GM21381 (cell line): ENCODE data around the gene SMO.
"Not testable (repeated sequence)": the region's sequence is repeated elsewhere in the genome, so short reads cannot be mapped to it uniquely, and the experiment has no call there.

Source experiments
- ATAC-seq: cut with Tn5 transposase; IDR thresholded peaks from one replicate; pipeline ENCODE4 v1.9.1; 2021; ENCODE audit warnings: mild to moderate bottlenecking, moderate library complexity; ENCODE audit not compliant: unreplicated experiment

Gene SMO

DNA sequence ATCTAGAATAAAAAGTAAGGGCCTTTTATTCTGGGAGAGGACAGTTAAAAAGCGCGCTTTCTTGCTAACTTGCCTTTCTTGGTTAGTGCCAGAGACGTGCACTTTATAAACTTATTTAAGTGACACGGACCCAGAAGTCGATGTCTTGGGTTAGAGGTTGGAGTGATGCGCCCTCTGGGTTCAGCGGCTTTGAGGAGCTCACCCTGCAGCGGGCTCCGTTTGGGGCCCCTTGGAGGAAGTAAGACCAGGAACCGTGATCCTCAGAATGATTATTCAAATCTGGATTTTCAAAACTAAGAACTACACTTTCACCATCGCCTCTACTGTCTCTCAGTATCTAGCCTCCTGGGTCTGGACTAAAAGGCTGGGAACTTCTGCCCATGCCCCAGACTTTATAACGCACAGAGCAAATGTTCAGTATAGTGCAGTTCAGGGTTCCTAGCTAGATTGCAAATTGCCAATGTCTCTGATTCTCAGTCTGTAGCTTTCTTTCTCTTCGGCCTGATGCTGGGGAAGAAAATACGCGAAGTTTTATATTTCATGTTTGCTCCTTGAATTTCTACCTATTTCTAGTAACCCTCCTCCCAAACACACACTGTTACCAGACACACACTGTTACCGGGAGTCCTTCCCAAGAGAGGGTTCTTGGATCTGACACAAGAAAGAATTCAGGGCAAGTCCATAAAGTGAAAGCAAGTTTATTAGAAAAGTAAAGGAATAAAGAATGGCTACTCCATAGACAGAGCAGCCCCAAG lies 18.6 kb upstream of the SMO start:
- peak; percentile 49 for ATAC-seq

DNA sequence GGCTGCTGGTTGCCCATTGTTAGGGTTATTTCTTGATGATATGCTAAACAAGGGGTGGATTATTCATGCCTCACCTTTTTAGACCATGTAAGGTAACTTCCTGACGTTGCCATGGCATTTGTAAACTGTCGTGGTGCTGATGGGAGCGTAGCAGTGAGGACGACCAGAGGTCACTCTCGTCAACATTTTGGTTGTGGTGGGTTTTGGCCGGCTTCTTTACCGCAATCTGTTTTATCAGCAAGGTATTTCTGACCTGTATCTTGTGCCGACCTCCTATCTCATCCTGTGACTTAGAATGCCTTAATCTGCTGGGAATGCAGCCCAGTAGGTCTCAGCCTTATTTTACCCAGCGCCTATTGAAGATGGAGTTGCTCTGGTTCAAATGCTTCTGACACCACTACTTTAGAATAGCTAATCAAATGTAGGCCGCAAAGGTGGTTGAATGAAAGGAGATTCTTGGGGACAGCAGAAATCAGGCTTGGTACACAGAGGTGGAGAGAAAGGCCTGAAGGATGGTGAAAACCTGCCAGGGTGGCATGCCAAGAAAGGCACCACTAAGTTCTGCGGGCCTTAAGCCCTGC lies 17.9 kb upstream of the SMO start:
- ATAC-seq: no peak

DNA sequence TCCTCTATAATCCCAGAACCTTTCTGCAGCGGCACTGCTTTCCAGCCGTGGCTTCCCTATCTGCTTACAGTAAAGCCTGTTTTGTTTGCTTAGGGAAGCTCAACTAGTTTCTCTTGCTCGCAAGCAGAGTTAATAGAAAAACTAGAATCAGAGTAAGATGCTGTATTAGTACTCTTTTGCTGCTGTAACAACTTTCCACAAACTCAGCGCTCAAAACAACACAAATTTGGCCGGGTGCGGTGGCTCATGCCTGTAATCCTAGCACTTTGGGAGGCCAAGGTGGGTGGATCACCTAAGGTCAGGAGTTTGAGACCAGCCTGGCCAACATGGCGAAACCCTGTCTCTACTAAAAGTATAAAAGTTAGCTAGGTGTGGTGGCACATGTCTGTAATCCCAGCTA lies 14.6 kb upstream of the SMO start:
- ATAC-seq: not testable (repeated sequence)

DNA sequence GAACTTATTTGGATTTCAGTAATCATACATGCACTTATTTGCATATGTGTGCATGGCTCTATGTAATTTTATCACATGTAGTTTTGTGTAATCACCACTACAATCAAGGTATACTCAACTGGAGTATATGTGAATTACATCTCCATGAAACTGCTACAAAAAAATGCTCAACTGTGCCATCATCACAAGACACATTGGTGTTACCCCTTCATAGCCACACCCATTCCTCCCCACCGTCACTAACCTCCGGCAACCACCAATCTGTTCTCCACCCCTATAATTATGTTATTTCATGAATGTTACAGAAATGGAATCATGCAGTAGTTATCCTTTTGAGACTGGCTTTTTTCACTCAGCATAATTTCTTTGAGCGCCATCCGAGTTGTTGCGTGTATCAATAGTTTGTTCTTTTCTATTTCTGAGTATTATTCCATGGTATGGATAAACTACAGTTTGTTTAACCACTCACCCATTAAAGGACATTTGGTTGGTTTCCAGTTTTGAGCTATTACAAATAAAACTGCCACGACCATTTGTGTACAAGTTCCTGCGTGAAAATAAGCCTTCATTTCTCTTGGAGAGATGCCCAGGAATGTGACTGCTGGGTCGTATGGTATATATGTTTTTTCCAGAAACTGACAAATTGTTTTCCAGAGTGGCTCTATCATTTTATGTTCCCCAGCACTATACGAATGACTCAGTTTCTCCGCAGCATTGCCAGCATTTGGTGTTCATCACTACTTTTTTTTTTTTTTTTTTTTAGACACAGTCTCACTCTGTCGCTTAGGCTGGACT lies 11.3 kb upstream of the SMO start:
- ATAC-seq: no peak

DNA sequence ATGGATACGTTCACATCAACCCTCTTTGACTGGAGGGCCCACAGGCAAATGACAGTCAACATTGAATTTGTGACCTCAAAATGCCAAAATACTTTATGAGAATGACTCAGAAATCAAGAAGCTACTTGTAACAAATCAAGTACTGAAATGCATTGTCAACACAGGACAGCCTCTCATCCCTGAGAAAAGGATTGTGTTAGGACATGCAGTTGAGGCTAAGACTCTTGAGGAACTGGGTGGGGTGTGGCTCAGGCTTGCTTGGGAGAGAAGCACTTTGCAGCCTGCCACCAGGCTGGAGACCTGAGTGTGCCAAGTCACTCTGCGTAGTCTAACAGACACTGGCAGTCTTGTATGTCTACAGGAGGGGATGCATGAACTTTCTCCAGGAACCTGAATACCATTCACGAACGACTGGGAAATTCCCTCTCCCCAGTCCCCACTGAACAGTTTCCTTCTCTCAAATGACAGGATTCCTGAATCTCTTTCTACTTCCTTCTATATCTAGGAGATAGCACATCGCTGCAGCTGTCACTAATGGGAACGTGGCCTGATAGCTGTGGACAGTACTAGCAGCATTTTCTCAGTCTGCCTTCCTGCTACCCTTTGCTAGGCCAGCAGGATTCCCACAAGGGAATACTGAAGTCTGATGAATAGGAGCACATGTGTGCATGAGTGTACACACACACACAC lies 3.3 kb upstream of the SMO start:
- ATAC-seq: no peak

DNA sequence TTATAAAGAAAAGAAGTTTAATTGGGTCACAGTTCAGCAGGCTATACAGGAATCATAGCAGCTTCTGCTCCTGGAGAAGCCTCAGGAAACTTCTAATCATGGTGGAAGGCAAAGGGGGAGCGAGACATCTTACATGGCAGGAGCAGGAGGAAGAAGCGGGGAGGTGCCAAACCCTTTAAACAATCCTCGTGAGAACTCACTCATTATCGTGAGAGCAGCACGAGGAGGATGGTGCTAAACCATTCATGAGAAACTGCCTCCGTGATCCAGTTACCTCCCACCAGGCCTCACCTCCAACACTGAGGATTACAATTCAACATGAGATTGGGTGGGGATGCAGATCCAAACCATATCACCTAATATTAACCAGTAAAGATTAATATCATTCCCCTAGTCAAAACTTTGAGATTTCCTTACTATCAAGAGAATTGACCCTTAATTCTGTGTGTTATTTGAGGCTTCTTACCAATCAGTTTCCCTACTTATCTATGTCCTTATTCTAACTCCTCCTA lies 1.6 kb upstream of the SMO start:
- ATAC-seq: no peak

DNA sequence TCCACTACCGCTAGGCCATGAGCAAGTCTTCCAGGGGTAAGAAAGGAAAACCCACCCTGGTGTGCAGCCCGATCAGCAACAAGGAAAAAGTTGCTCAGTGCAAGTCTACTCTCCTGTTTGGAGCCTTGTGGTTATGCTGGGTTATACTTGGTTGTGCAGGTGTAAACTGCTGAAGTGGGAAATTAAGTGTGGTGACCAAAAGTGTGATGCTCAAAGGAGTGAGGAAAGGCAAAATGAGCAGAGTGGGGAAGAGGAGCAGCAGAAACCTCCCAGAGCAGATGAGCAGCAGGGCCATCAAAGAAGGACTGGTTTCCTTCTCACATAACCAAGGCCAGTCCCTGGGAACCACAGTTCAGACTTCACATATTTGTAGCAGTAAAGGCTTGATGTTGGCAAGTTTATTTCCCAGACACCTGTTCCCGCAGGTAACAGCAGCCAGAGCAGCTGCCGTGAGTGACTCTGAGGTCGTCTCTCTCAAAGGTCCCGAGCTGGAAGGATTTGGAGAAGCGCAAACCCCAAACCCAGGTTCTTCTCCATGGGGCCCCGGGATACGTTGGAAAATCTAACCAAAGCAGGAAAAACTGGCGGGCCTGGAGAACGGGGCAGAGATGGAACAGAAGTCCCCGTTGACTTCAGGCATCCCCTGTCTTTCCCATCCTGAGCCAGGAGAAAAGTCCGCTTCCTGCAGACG lies 607 bp upstream of the SMO start:
- ATAC-seq: no peak

DNA sequence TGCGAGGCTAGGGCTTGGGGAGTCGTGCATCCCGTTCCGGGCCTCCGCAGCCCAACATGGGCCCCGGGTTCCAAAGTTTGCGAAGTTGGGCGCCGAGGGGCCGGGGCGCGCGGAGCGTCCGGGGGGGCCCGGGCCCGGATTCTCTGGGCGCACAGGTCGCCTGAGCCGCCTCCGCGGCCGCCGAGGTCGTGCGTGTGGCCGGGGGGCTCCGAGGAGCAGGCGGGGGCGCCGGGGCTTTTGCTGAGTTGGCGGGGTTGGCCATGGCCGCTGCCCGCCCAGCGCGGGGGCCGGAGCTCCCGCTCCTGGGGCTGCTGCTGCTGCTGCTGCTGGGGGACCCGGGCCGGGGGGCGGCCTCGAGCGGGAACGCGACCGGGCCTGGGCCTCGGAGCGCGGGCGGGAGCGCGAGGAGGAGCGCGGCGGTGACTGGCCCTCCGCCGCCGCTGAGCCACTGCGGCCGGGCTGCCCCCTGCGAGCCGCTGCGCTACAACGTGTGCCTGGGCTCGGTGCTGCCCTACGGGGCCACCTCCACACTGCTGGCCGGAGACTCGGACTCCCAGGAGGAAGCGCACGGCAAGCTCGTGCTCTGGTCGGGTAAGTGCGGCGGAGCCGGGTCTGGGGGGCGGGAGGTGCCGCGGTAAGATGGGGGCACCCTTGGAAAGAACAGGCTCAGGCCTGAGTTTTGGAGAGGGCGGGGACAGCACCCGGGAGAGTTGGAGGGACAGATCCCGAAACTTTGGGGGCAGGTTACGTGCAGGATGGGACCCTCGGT lies 643 bp downstream of the SMO start:
- ATAC-seq: no peak

DNA sequence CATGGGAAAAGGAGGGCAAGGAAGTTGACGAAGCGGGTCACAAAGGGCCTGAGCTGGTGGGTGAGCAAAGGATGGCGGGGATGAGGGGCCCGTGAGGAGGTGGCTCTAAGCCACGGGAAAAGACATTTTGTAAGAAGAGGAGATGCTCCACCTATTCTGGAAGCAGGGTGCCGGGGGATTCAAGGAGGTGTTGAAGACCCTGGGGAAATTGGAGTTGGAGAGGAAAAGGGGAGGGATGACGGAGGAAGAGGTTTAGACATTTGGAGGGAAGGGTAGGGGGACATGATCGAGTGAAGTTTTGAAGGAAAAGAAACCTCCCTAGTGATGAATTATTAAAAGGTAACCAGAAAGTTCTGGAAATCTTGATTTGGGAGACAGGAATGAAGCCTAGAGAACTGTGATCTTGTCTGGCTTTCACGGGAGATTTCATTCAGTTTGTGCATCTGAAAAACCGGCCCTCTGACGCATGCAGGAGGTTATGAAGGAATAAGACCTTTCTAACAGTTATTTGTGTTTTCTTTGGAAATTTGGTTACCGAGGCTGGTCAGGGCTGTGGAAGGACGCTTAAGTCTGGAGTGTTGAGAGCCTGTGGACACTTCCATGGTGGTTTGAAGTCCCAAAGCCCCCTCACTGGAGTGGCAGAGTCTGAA lies 1.4 kb downstream of the SMO start:
- ATAC-seq: no peak

DNA sequence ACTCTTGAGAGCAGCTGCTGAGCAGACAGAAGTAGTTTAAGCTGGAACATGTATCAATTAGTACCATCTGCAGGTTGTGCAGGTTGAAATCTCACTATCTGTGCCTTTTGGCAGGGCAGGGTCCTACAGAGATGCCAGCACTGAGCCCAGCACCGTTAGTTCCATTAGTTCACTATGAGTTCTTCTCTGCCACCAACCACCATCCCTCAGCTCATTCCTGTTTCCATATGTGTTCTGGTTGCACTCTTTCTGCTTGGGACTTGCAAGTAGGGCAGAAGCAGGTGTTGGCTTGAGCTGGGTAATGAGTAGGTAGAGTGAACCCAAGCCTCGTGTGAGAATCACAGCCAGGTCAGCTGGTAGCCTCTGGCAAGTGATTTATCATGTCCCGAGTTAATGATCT lies 2.8 kb downstream of the SMO start:
- ATAC-seq: no peak

DNA sequence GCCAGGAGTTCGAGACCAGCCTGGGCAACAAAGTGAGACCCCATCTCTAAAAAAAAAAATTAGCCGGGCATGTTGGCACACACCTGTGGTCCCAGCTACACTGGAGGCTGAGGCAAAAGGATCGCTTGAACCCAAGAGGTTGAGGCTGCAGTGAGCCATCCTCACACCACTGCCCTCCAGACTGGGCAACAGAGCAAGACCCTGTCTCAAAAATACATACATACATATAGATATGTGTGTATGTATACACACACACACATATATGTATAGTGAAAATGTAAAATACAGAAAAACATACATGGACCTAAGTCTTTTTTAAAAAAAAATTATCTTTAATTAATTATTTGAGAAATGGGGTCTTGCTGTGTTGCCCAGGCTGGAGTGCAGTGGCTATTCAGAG lies 5.5 kb downstream of the SMO start:
- ATAC-seq: no peak

DNA sequence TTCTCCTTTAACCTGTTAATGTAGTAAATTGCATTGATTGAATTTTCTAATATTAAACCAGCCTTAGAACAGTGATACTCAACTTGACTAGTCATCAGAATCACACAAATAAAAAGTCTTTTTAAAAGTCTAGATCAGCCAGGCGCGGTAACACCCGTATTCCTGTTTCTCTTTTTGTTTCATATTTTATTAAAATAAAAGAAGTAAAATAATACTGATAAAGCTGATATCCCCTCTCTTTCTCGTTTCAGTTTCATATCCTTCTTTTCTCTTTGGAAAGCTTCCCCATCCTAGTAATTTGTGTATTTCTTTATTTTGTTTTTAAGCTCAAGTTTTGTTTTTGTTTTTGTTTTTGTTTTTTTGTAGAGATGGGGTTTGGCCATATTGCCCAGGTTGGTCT lies 9.3 kb downstream of the SMO start:
- ATAC-seq: no peak

DNA sequence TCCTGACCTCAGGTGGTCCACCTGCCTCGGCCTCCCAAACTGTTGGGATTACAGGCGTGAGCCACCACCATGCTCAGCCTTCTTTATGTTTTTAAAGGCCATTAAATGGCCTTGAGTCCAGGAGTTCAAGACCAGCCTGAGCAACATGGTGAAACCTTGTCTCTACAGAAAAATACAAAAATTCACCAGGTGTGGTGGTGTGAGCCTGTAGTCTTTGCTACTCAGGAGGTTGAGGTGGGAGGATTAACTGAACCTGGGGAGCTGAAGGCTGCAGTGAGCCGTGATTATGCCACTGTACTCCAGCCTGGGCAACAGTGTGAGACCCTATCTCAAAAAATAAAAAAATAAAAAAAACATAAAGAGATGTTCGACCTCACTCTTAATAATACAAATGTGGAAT lies 11.0 kb downstream of the SMO start:
- no peak for ATAC-seq

DNA sequence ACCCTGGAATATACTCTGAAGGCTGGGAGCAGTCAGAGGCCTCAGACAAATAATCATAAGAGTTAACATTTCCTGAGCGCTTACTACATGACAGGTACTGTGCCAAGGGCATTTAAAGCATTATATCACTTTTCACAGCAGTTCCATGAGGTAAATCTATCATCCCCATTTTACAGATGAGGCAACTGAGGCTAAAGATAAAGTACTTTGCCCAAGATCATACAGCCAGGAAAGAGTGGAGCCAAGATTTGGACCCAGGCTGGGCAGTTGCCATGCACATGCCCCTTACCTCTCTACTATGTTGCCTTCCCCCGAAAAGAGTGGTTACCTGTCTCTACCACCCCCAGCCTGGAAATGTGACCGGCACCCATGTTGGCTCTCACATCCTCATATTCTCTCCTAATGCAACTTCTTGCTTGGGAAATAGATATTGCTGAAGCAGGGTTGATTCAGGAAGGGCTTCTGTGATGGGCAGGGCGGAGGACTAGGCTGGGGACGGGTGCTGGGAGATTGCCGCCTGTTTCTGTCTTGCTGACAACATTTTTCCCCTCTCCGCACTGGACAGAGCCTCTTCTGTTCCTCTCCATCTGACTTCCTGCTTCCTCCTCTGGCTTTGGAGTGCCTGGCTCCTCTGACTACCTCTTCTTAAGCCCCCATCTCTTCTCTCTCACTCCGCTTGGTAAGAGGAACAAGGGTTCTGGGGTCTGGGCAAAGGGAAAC lies 13.8 kb downstream of the SMO start:
- no peak for ATAC-seq

DNA sequence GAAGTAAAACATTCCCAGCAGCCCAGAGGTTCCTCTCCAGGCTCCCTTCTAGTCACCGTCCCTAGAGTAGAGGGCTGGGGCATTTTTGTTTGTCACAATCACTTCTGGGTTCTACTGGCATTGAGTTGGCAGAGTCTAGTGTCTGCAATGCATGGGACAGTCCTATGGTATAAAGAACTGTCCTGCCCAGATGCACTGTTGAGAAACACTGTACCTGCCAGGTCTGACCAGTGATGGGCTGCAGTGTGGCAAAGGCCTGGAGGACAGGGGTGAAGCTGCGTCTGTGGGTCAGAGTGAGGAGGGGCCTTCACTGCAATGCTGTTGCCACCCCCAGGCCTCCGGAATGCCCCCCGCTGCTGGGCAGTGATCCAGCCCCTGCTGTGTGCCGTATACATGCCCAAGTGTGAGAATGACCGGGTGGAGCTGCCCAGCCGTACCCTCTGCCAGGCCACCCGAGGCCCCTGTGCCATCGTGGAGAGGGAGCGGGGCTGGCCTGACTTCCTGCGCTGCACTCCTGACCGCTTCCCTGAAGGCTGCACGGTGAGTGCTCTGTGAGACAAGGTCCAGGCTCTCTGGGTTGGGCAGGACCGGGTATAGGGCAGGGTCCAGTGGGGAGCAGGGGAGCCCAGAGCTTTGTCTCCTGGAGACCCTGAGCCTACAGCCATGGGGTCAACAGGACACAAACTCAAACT lies 14.8 kb downstream of the SMO start:
- no peak for ATAC-seq

DNA sequence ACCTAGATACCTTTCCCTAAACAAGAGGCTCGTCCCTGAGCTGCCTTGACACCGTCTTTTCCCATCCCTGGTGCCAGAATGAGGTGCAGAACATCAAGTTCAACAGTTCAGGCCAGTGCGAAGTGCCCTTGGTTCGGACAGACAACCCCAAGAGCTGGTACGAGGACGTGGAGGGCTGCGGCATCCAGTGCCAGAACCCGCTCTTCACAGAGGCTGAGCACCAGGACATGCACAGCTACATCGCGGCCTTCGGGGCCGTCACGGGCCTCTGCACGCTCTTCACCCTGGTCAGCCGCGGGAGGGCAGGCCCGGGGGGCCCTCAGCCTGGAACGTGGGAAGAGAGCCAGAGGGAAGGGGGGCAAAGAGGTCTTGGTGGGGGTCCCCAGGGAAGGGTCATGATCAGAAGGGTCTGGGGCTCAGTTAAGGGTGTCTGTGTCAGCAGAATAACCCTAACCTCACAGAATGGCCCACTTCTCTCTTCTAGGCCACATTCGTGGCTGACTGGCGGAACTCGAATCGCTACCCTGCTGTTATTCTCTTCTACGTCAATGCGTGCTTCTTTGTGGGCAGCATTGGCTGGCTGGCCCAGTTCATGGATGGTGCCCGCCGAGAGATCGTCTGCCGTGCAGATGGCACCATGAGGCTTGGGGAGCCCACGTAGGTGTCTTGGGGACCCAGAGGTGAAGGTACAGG lies 16.8 kb downstream of the SMO start:
- ATAC-seq: no peak

DNA sequence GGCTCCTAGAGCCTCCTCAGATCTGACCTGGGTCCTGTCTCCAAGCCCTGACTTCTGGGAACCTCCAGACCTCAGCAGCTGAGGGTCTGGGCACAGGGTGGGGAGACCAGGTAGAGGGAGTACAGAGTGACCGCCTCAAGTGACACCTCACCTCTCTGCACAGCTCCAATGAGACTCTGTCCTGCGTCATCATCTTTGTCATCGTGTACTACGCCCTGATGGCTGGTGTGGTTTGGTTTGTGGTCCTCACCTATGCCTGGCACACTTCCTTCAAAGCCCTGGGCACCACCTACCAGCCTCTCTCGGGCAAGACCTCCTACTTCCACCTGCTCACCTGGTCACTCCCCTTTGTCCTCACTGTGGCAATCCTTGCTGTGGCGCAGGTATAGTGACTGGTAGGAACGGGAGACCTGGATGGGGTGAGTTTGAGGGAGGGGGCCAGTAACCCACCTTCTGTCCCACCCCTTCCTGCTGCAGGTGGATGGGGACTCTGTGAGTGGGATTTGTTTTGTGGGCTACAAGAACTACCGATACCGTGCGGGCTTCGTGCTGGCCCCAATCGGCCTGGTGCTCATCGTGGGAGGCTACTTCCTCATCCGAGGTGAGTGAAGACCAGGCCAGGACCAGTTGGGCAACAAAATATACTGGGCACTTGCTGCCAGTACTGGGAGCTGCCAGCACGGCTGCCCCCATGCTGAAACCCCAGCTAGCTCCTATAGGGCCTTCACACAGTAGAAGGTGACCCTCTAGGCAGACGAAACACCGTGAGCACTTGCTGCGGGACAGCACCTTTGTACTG lies 17.8 kb downstream of the SMO start:
- ATAC-seq: no peak
